Measurements from ENCODE around the gene CDRT4. TPM values are rescaled to one million over a fixed set of nuclear protein-coding genes. Genes with fewer than 3 reads are reported as not detected.

CDRT4 gene
- polyA plus RNA-seq, 1 donor, result 12.7 TPM

DNA sequence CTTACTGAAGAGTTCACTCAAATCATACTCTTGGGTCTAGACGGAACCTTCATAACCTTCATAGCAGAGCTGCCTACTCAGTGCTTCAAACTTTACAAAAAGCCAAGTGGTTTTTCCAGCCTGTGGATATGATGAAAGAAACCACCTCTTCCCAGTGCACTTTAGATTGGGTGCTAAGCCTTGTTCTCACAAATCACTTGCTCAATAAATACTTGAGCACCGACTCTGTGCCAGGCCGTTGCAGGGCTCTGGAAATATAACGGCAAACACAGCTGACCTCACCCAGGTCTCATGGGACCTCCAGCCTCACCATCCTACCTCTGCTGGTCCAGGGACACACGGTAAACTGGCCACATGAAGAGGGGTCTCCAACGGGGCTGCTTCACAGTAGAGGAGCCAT lies 35.7 kb downstream of the CDRT4 start:
- no peak for DNase-seq

DNA sequence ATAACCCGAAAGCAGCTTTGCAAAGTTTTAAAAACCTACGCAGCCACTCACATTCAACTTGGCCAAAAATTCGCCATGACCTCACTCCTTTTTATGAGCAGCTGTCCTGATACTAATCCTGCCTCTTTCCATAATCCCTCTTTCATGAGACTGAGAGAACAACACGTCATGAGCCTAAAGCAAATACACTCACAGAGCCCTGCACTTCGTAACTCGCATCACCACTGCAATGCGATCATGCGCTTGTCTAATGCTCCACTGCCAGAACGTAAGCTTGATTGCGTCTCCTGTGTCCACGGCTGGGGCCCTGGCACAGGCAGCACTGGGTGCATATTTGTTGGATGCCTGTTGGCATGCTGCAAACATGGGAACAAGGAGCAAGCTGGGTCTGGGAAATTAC lies 36.2 kb downstream of the CDRT4 start:
- DNase-seq, result no peak

DNA sequence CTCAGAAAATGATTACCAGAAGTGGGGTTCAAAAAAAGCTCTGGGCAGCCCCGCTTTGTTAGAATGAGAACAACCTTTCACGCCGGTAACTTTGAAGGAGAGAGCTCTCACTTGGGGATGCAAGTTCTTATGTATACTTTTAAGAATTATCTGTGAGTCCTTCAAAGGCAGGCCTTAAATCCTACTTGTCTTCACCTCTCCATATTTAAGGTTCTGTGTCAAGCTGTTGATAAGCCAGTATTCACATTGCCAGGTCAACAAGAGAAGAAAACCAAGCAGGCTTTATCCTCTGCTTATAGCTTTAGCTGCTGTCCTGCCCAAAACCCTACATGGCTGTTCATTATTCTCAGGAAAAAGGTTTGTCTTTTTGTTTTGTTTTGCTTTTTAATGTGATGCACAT lies 42.9 kb downstream of the CDRT4 start:
- DNase-seq, result no peak

DNA sequence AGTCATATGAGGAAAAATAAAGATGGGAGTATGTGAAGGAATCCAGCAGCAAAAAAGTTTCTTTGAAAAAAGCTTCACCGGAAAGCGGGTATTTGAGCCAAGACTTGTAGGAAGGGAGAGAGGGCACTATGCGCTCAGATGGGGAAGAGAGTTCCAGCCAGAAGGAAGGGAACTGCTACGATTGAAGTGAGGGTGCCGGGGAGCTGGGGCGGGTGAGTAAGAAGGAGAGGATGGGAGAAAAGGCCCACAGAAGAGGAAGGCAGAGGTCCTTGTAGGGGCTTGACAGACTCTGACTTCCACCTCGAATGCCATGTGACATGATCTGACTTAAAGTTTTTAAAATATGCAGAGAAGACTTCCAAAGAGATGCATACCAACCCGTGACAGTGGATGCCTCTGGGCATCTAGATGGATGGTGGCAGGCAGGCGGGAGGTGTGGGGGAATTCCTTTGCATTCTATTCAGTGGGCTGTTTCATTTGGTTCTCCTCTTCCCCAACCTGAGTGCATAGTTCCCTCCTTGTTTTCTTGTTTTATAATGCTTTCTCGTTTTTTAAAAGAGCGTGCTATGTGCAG lies 44.9 kb downstream of the CDRT4 start:
- DNase-seq, result no peak

DNA sequence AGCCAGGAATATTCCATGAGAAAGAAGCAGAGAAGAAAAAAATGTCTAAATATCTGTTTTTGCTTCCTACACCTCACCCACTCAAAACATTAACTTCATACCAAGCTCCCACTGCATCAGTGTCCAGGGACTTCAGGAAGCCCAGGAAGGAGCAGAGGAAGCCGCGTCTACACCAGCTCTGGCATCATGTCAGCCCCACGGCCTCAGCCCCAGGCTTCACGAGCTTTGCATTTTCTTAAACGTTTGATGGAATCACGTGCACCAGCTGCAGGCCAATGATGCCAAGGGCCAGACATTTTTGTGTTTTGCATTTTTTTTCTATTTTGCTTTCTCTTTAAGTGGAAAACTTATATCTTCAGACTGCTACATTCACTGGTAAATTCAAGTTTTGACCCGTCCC lies 48.6 kb downstream of the CDRT4 start:
- no peak for DNase-seq

DNA sequence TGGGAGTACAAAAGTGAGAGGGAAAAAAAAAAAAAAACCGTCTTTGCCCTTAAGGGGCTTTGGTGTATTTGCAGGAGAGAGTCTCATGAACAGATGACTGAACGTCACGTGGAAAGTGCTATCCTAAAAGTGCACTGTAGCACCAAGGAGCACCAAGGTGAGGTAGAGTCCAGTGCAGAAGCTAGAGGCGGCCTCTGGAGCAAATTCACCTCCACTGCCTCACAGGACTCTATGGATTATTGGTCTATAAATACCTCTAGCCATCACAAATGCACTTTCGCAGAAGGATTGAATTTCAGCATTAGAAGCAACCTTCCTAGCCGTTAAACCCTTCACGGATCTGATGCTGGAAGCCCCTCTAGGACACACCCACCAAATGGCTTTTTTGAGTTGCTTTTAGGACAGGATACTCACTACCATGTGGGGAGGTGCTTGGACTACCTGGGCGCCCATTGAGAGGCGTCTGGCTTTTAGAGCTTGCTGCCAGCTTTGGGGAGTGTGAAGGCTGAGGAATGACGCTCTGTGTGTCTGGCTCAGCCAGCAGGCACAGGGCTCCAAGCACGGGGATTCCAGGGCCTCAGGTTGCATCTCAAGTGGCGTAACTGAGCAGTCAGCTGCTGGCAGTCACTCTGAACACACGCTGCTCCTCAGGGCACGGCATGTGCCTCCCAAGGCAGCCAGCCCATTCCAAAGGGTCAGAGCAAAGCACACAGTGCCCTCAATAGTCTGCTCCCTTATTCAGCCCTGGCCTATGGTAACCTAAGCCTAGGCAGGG lies 52.7 kb downstream of the CDRT4 start:
- DNase-seq, result no peak

DNA sequence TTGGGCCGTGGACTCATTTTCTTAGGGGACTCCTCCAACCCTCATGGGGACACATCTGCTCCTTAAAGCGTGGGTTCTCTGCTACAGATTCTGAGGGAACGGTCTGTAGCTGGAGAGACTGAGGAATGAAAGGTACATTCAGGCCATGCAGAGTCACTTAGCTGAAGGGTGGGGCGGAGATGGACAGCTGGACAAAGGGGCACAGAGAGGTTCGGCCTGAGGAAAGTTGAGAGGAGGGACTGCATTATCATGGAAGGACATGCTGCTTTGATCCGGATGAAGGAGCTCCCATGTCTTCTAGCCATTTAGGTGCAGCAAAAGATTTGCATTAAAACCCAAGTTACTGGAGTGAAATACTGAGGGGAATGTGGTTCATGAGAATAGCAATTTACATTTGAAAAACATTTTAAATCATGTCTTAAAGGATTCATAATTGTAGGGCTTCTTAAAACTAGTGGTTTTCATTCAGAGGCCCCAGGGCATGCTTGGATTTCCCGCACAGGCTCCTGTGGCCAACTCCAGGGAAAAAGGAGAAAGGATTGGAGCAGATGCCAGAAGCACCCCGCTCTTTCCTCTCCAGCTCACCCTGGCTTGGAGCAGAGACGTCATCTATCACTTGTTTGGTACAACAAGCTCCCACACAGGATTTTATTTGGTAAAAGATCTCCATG lies 54.2 kb downstream of the CDRT4 start:
- no peak for DNase-seq

DNA sequence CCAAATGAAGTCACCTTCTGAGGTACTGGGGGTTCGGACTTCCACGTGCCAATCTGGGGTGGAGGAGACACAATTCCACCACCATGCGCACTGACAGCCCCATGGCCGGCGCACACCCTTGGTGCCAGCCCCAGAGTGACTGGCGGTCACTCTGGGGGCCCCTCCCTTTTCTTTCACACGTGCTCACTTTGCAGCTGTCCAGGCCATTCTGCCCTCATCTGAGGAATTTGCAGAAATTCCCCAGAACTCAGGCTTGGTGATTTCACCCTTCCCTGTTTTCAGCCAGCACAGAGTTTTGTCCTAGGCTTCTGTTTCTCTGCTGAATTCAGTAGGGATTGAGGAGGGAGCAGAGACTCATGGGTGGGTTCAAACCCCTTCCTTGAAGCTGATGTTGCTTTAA lies 54.8 kb downstream of the CDRT4 start:
- no peak for DNase-seq

DNA sequence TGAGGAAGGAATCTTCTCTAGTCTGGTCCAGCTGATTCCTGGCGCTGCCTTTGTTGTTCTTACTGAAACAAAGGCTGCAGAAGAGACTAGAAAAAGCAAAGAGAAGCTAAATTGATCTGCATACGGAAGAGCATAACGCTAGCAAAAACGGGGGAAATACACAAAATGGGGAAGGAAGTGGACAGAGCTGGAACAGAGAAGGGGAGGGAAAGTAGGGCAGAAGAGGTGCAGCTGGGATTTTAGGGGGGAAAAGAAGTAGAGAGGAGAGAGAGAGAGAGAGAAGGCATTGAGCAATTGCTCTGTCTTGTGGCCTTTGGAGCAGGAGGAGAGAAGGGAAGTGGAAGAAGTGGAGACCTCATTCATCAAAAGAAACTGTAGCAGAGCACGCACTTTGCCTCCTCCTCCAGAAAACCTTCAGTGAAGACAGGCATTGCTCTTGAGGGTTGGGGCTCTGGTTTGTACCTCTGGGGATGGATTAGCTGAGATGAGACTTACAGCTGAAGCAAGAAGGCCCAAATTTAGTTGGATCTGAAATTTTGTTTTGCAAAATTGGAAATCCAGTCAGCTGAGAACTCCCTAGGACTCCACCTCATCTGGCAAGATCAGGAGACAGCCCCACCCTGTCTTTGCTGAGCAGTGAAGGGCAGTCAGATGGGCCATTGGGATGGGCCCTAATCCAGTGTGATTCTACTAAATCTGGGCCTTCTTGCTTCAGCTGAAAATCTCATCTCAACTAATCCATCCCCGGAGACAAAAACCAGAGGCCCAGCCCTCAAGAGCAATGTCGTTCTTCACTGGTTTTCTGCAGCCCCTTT lies 55.8 kb downstream of the CDRT4 start:
- no peak for DNase-seq

DNA sequence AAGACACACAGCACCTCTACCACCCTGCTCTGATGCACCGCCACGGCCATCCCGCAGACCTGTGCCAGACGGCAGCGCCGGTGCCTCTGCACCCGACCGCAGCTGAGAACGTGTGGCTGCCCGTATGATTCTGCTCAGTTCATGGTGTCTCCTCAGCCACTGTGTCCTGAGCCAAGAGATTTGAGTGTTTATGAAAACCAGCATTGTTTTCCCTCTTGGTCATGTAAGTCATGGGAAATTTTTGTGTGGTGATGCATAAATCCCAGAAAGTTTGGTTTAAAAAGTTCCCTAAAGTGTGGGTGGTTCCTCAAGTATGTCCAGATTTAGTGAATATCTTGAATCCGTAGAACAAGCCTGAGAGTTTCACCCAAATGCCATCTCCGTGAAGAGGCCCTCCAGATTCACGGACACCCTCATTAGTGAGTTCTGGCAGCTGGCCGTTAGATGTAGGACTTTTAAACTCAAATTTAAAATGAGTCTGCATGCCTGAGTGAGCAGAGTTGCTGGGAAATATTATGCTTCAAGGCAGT lies 57.6 kb downstream of the CDRT4 start:
- DNase-seq, result no peak

DNA sequence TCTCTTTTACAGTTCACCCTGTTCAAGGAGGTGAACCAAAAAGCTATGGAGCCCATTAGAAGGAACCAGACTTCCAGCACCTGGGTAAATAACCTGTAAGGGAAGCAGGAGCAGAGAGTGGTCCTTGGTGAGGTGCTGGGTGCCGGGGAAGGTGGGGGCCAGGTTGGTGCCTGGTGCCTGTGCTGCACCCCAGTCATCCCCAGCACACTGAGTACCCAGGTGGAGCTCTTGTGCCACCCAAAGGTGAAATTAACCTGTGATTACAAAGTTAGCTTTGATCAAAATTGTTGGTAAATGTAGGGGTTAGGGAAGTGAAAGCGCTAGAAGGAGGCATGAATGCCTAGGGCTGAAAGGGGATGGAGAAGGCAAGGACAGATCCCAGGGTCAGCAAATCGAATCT lies 58.6 kb downstream of the CDRT4 start:
- no peak for DNase-seq

DNA sequence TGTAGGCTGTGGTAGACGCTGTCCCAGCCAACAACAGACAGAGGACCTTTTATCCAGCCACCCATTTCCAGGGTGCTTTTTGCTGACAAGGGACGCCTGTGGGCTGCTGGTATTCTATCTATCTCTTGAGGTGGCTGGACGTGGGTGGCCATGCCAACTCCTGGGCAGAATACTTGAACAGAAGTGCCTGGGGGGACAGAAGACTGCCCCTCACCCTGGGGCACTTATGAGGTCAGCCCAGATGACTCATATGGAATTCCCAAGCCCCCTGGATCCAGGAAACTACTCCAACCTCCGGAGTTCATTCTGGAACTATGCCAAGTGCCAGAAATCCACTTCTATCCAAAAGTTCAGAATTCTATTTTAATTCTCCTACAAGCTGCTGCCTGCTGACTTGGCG lies 61.3 kb downstream of the CDRT4 start:
- DNase-seq, result no peak

DNA sequence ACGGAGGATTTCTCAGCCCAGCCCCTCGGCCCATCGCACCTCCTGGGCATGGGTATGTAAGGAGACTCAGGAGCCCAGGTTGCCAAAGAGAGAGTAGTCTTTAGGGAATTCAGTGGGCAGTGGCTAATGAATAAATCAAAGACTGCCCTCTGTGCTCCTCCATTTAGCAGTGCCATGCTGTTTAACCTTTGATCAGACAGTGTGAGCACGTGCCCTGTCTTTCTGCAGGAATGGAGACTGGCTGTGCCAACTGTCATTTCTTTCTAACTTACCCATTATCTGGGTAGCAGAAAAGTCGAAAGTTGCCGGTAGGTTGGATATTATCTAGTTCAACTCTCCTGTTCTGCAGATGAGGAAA lies 62.4 kb downstream of the CDRT4 start:
- DNase-seq, result no peak

DNA sequence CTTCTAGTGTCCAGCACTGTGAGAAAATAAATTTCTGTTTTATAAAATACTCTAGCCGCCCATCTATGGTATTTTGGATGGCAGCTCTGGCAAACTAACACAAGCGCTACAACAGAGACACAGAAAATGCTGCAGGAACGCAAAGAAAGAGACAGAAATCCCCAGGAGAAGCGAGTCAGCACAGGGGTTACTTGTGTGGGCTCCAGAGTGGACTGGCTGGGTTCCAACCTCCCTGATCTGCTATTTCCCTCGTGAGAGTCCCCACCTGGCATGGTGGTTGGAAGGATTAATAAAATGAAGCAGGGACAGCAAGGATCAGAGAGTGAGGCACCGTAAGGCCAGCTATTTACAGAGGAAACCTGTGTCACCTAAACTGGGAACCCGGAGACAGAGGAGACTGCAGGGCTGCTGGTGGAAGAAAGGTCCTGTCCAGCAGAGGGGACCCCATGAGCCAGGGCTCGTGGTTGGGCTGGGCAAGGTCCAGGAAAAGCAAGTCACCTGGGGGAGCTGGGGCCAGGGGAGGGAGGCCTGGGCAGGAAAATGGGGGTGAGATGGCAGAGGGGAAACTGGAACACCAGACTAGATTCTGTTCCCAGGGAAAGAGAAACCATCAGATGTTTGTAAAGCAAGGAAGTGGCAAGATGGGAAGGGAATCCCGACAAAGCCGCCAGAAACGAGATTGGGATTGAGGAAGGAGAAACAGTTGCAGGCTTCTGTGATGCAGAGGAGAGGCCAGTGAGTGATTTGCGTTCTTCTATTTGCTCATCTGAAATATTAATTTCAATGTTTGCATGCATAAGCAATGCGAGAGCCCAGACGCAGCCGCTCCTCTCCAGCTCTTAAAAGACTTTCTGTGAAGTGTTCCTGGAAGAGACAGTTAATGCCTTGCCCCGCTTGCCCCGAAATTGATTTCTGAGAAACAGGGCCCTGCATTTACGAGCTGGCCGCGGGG lies 63.0 kb downstream of the CDRT4 start:
- no peak for DNase-seq

DNA sequence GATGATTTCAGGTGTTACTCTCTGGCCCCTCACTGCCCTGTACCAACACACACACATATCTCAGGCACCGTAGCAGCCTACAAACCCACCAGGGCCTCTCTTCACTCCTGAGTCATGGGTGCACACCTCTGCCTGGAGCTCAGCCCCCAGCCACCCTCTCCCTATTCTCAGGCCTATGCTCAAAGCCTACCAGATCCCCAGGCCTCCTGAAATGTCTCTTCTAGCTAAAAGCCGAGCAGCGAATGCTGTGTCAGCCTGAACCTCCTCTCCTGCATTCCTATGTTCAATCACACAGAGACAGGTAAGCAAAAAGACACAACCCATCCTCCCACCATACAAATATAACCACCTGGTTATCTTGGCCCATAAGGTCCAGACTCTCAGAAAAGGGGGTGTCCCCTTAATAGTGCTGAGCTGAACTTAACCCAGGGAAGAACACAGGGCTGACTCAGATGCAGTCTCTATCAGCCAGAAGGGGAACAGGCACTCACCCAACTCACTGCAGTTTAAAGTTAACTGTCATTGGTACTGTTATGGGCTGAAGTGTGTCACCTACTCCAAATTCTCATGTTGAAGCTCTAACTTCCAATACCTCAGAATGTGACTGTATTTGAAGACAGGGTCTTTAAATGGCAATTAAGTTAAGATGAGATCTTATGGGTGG lies 64.0 kb downstream of the CDRT4 start:
- no peak for DNase-seq

DNA sequence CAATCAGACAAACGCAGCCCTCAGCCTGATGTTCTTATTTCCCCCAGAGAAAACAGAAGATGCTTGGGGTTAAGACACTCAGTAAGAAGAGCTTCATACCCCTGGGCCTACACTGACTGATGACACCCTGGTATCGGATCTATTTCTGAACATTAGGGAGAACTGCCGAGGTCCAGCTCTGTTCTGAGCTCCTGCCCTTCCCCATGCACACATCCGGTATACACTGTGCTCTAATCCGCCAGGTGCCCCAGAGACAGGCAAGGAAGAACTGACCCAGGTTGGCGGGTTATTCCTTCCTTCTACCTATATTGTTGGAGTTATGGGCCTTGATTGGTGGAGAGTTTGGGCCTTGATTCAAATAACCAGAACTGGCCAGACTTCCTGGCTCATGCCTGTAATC lies 68.0 kb downstream of the CDRT4 start:
- no peak for DNase-seq

DNA sequence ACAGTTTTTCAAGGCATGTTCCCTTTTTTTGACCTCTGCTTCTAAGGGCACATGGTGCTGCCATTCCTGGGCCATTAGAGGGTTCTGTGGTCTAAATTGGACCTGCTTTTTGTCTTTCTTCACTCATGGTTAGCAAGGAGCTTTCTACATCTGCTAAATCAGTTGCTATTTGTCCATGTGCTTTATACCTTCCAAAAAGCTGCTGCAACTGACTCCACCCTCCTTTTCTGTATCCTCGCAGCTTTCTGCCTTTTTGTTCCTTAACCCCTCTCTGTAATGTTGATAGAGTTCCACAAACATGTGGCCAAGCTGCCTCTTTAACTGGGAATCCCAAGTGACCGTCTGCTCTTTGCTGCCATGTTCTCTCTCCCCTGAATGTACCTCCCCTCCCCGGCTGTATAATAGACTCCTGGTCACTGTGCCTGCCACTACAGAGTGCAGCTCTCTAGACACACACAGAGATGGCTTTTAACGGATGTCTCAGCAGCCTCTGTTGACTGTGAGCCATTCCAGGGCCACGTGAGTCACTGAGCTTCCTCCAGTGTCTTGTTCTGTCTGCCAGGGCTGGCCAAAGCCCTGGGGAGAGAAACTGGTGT lies 68.6 kb downstream of the CDRT4 start:
- no peak for DNase-seq

DNA sequence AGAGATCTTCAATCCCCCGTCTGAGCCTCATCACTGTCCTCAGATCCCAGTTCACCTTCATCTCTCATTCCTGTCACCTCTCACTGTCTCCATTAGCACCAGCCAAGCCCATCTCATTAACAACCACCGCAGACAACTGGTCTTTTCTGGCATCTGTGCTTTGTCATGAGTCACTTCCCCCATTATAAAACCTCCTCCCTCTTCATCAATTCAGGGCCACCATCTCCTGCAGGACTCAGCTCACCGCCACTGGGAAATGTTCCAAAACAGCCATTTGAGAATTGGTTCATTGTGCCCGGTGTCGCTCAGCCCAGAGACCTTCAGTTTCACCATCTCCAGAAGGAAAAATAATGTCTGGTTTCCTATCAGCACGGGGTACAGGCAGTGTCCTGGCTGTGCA lies 69.1 kb downstream of the CDRT4 start:
- no peak for DNase-seq

DNA sequence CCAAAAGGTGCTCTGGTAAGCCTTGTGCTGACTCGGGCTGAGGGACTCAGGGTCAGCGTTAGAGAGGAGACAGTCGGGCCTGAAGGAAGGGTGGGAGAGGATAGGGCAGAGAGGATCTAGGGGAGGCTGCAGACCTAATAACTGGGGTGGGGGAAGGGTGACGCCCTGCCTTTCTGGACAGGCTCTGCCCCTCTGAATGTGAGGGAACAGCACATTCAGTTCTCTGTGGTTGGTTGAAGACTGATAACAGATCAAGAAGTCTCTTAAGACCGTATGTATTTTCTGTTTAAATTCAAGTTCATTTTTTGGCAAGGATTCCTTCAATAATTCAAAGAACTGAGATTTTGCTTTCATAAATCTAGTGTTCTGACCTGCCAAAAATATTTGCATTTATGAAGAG lies 69.8 kb downstream of the CDRT4 start:
- DNase-seq, result no peak

DNA sequence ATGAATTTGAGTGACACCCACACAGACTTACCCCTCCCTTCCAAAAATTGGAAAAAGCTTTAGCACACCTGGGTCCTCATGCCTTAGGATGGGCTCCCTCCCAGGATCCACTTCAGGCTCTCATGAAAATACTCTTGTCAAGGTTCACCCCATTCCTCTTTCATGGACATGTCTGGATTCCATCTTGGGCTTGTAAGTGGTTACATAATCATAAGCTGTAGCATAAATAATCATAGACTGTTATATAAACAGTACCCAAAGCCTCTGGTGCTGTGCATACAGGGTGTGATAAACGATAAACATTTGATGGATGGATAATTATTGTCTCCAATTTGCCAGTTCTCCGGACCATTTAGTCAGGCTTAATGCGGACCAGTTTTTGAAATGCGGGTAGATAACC lies 72.3 kb downstream of the CDRT4 start:
- no peak for DNase-seq

DNA sequence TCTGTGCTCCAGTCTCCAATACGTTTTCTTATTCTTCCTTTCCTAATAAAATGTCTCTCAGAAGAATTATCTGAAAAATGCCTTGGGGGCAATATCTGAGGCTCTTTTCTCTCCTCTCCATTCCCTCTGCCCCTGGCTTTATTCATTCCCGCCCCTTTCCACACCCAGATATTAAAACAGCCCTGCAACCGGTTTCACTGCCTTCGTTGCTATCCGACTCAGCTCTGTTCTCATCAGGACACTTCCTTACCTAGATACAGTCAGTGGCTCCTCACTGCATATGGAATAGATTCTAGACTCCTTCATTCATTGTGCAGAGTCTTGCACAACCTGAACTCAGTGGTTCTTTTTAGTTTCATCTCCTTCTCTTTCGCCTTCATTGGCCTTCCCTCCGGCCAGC lies 74.0 kb downstream of the CDRT4 start:
- no peak for DNase-seq

Measured in left kidney (tissue), 2 donors.